PC-3 (cell line): ENCODE data around the gene GLIPR1L1.

Source experiments
- CTCF ChIP-seq: fragments of 300-600 bp; sonication (generic); conservative IDR thresholded peaks from 2 replicates; pipeline ENCODE4 v1.5.1; 2017; ENCODE audit warnings: antibody characterized with exemption, low read depth, mild to moderate bottlenecking, low read length
- EZH2 ChIP-seq: fragments of 300-600 bp; sonication (generic); IDR thresholded peaks from one replicate; pipeline ENCODE4 v1.6.1; 2017; ENCODE audit warnings: antibody characterized with exemption, mild to moderate bottlenecking, low read length; ENCODE audit not compliant: unreplicated experiment

GRCh38 chr12:75341873-75342272, 7.4 kb downstream of the GLIPR1L1 start:
- no peak for TF ChIP-seq CTCF
- no peak for TF ChIP-seq EZH2
